ENCODE data around the gene OVCH2. TPM values are rescaled to one million over a fixed set of nuclear protein-coding genes. Genes with fewer than 3 reads are reported as not detected.

Gene OVCH2
- total RNA-seq, 4 donors from 2014 or later = not detected

DNA sequence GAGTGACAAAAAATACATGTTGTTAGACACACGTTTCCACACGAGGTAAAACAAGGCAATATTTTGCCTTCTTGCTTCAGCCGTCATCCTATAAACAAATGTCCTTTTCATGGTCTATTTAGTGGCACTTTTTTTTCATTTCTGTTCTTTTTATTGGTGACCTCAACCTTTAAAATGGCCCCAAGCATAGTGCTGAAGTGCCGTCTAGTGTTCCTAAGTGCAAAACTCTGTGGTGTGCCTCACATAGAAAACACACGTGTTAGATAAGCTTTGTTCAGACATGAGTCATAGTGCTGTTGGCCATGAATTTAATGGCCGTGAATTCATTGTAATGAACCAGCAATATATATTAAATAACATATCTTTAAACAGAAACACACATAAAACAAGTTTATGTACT lies 15.6 kb downstream of the OVCH2 start:
- Histone ChIP-seq H3K4me1 (no peaks in the 10 kb centered on the region), H3K9me3 (no peaks in the 10 kb centered on the region), H3K27ac (replicated peaks in 1 of 4) (no peak overlapping the region), H3K27me3 (peaks cover 0 to 19% (median 0%) of the 10 kb centered on the region in 4 donors), H3K4me3 (no peak overlapping the region), H3K36me3 (no peaks in the 10 kb centered on the region)
- TF ChIP-seq POLR2AphosphoS5 (IDR thresholded peaks at IDR 0.05) (no peak), EP300 (IDR thresholded peaks at IDR 0.05) (no peak), POLR2A (IDR thresholded peaks at IDR 0.05; ENCODE audit: low read depth) (no peak)
- TF ChIP-seq, protein P1, sequence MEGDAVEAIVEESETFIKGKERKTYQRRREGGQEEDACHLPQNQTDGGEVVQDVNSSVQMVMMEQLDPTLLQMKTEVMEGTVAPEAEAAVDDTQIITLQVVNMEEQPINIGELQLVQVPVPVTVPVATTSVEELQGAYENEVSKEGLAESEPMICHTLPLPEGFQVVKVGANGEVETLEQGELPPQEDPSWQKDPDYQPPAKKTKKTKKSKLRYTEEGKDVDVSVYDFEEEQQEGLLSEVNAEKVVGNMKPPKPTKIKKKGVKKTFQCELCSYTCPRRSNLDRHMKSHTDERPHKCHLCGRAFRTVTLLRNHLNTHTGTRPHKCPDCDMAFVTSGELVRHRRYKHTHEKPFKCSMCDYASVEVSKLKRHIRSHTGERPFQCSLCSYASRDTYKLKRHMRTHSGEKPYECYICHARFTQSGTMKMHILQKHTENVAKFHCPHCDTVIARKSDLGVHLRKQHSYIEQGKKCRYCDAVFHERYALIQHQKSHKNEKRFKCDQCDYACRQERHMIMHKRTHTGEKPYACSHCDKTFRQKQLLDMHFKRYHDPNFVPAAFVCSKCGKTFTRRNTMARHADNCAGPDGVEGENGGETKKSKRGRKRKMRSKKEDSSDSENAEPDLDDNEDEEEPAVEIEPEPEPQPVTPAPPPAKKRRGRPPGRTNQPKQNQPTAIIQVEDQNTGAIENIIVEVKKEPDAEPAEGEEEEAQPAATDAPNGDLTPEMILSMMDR (IDR thresholded peaks at IDR 0.05) = no peak
- 49% methylated on average over 5 of the region's 6 CpGs for WGBS
- intact Hi-C loops (cut with DNase I) = loop anchor here (10.0 kb wide), 1 partner anchor 596 kb away; no protein-coding TSS in a partner anchor
- DNase-seq (ENCODE audit: extremely low spot score) = no peak

DNA sequence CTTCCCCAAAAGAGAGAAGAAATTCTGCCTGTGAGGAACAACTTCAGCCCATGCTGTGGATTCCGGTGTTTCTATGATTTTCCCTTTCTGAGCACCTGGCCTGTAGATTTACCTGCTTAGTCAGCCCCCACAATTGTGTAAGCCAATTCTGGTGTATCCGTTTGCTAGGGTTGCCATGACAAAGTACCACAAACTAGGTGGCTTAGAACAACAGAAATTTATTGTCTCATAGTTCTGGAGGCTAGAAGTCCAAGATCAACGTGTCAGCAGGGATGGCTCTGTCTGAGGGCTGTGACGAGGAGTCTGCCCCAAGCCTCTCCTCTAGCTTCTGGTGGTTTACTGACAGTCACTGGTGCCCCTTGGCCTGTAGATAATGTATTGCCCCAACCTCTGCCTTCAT lies 17.0 kb downstream of the OVCH2 start:
- Histone ChIP-seq H3K36me3 (no peaks in the 10 kb centered on the region), H3K27ac (replicated peaks in 1 of 4) (no peak overlapping the region), H3K9me3 (no peaks in the 10 kb centered on the region), H3K4me3 (no peak overlapping the region), H3K27me3 (peaks cover 0 to 23% (median 2%) of the 10 kb centered on the region in 4 donors), H3K4me1 (no peaks in the 10 kb centered on the region)
- 75% methylated on average over 3 of the region's 4 CpGs for WGBS
- intact Hi-C loops (cut with DNase I) = no loop called here
- TF ChIP-seq POLR2AphosphoS5 (IDR thresholded peaks at IDR 0.05) (no peak), EP300 (IDR thresholded peaks at IDR 0.05) (no peak), POLR2A (IDR thresholded peaks at IDR 0.05; ENCODE audit: low read depth) (no peak)
- TF ChIP-seq, protein P1 (IDR thresholded peaks at IDR 0.05) = no peak
- DNase-seq (ENCODE audit: extremely low spot score) = no peak

DNA sequence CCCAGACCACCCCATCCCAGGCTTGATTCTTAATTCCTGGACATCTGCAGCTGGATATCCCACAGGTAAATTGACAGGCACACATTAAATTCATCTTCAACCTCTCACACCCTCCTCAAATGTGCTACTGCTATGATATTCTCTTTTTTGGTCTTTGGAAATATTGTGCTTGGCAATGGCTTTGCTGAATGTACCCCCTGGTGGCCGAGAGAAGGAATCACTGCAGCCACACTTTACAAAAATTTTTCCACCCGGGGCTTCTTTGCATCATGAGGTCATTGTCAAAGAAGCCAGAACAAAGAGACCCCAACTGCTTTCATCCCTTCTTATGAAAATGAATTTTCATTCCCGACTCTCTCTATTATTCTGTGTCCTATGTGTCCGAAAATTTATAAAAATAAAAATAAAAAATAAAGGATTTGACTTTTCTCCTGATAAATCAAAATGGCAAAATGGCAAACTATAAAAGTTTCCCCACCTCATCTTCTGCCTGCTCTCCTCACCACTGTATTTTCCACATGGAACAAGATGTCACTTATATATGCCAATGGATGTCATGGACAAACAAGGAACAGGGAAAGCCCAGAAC lies 17.9 kb downstream of the OVCH2 start:
- no peak for DNase-seq (ENCODE audit: extremely low spot score)
- no peaks in the 10 kb centered on the region for H3K4me1 ChIP-seq
- no peaks in the 10 kb centered on the region for H3K9me3 ChIP-seq
- 23% methylated on average over 4 of the region's 4 CpGs for WGBS
- H3K36me3 ChIP-seq = no peaks in the 10 kb centered on the region
- no peak overlapping the region for H3K4me3 ChIP-seq
- peaks cover 0 to 17% (median 2%) of the 10 kb centered on the region in 4 donors for H3K27me3 ChIP-seq
- TF ChIP-seq, protein P1 (IDR thresholded peaks at IDR 0.05) = peak; percentile 56 to 79 (median 62)
- no peak for TF ChIP-seq EP300 (IDR thresholded peaks at IDR 0.05)
- H3K27ac ChIP-seq (replicated peaks in 1 of 4) = no peak overlapping the region
- intact Hi-C loops (cut with DNase I) = no loop called here

DNA sequence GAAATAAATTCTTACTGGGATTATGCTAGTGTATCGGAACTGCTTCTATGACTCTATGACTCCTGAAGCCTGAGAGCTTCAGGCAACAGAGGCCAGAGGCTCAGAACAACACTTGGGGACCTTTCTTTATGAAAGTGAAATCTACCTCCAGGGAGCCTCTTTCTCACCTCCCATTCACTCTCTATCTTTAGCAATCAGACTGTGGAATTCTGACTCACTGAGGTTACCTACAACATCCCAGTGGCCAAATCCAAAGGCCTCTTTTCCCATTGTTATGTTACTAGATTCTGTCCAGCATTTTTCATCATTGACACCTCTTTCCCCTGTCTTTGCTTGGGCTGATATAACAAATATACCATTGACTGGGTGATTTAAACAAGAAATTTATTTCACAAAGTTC lies 18.9 kb downstream of the OVCH2 start:
- no peaks in the 10 kb centered on the region for H3K4me1 ChIP-seq
- TF ChIP-seq POLR2A (IDR thresholded peaks at IDR 0.05; ENCODE audit: low read depth) (no peak), POLR2AphosphoS5 (IDR thresholded peaks at IDR 0.05) (no peak), EP300 (IDR thresholded peaks at IDR 0.05) (no peak)
- TF ChIP-seq, protein P1 (IDR thresholded peaks at IDR 0.05) = no peak
- H3K27ac ChIP-seq (replicated peaks in 1 of 4) = no peak overlapping the region
- H3K36me3 ChIP-seq = no peaks in the 10 kb centered on the region
- H3K9me3 ChIP-seq = no peaks in the 10 kb centered on the region
- no peak for DNase-seq (ENCODE audit: extremely low spot score)
- intact Hi-C loops (cut with DNase I) = no loop called here
- H3K4me3 ChIP-seq = no peak overlapping the region
- H3K27me3 ChIP-seq = peaks cover 0 to 9% (median 2%) of the 10 kb centered on the region in 4 donors
- 87% methylated on average over 1 of the region's 1 CpG for WGBS

DNA sequence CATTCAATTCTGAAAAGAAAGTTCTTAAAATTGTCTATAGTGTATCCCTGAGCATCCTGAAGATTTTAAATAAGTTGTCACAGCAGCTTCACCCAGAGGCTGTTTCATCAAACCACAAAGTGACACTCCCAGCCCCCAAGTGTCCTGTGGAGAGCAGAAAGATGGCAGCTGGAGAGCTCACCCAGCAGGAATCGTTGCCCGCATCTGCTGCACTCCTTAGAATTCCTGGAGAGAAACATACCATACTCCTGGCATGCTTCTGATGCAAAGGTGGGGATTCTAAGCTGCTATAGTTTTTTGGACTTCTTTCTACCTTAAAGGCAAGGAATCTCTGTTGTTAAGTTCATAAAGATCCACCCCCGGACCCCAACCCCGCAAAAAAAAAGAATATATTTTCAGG lies 19.5 kb downstream of the OVCH2 start:
- no peaks in the 10 kb centered on the region for H3K4me1 ChIP-seq
- H3K9me3 ChIP-seq = no peaks in the 10 kb centered on the region
- H3K4me3 ChIP-seq = no peak overlapping the region
- TF ChIP-seq EP300 (IDR thresholded peaks at IDR 0.05) (no peak), POLR2AphosphoS5 (IDR thresholded peaks at IDR 0.05) (no peak), POLR2A (IDR thresholded peaks at IDR 0.05; ENCODE audit: low read depth) (no peak)
- TF ChIP-seq, protein P1 (IDR thresholded peaks at IDR 0.05) = no peak
- no peaks in the 10 kb centered on the region for H3K36me3 ChIP-seq
- peaks cover 0 to 7% (median 2%) of the 10 kb centered on the region in 4 donors for H3K27me3 ChIP-seq
- intact Hi-C loops (cut with DNase I) = no loop called here
- WGBS = 72% methylated on average over 4 of the region's 4 CpGs
- DNase-seq (ENCODE audit: extremely low spot score) = no peak
- H3K27ac ChIP-seq (replicated peaks in 1 of 4) = no peak overlapping the region

Data from esophagus muscularis mucosa (tissue), 4 donors.